Middle frontal gyrus (tissue), 1 donor: ENCODE results near the gene PCIF1.
"Not testable (repeated sequence)": the region's sequence is repeated elsewhere in the genome, so short reads cannot be mapped to it uniquely, and the experiment has no call there.

Source experiments
- DNase-seq: peaks from one replicate; pipeline ENCODE4 v3.0.0-alpha.2; 2015; ENCODE audit warnings: low spot score; ENCODE audit errors: extremely low spot score

PCIF1 gene

GRCh38 chr20:45965169-45966002 lies 30.9 kb downstream of the PCIF1 start:
- no peak for DNase-seq

GRCh38 chr20:45967551-45968080 lies 33.1 kb downstream of the PCIF1 start:
- DNase-seq, result no peak

GRCh38 chr20:45968081-45968671 lies 33.7 kb downstream of the PCIF1 start:
- DNase-seq, result no peak

- DNase-seq, result no peak
These were observed 34.6 kb downstream of the PCIF1 start for GRCh38 chr20:45968801-45969711.

GRCh38 chr20:45969712-45970634 lies 35.5 kb downstream of the PCIF1 start:
- no peak for DNase-seq

- DNase-seq, result no peak
These were observed 36.4 kb downstream of the PCIF1 start for GRCh38 chr20:45970646-45971424.

GRCh38 chr20:45971425-45971674 lies 36.9 kb downstream of the PCIF1 start:
- no peak for DNase-seq

- DNase-seq, result peak; percentile 94
These were observed 37.4 kb downstream of the PCIF1 start, which contains the start of gene ZNF335 for GRCh38 chr20:45971675-45972499. ZNF335 (minus strand) TSS chr20:45972203; CDS start chr20:45971410, 793 bp downstream.

- DNase-seq, result no peak
These were observed 38.2 kb downstream of the PCIF1 start for GRCh38 chr20:45972500-45973183.

GRCh38 chr20:45974896-45975565 lies 40.5 kb downstream of the PCIF1 start:
- DNase-seq, result no peak

GRCh38 chr20:45975686-45976085 lies 41.2 kb downstream of the PCIF1 start:
- DNase-seq, result no peak

GRCh38 chr20:45976086-45976485 lies 41.6 kb downstream of the PCIF1 start:
- no peak for DNase-seq

GRCh38 chr20:45981261-45981660 lies 46.8 kb downstream of the PCIF1 start:
- no peak for DNase-seq

GRCh38 chr20:45983279-45983743 lies 48.8 kb downstream of the PCIF1 start:
- DNase-seq, result no peak

- DNase-seq, result no peak
These were observed 51.1 kb downstream of the PCIF1 start for GRCh38 chr20:45985573-45985972.

- peak; percentile 16 for DNase-seq
These were observed 52.8 kb downstream of the PCIF1 start for GRCh38 chr20:45987108-45987780.

- not testable (repeated sequence) for DNase-seq
These were observed 54.3 kb downstream of the PCIF1 start for GRCh38 chr20:45988830-45989229.
